H1 (cell line): ENCODE data around the gene SOX8. TPM values are rescaled to one million over a fixed set of nuclear protein-coding genes. Genes with fewer than 3 reads are reported as not detected.

Source experiments
- BCL11A ChIP-seq, 2 experiments: IDR thresholded peaks; one replicate each; pipeline ENCODE4 v1.6.1; 2011; ENCODE audit warnings: low read depth in 2 of 2, low read length in 2 of 2, mild to moderate bottlenecking in 2 of 2
- BRCA1 ChIP-seq: IDR thresholded peaks from 2 replicates; pipeline ENCODE4 v1.6.1; 2012; ENCODE audit warnings: low read depth, low read length, improper control_type of control experiment
- CHD1 ChIP-seq: IDR thresholded peaks from 2 replicates; pipeline ENCODE4 v1.6.1; 2012; ENCODE audit warnings: low read depth, low read length, improper control_type of control experiment
- CREB1 ChIP-seq: IDR thresholded peaks from 2 replicates; pipeline ENCODE4 v1.6.1; 2012; ENCODE audit warnings: inconsistent platforms
- JUND ChIP-seq: IDR thresholded peaks from 2 replicates; pipeline ENCODE4 v1.6.1; 2011; ENCODE audit warnings: mild to moderate bottlenecking, improper control_type of control experiment, low read length
- KDM4A ChIP-seq: IDR thresholded peaks from one replicate; pipeline ENCODE4 v1.7.1; 2012; ENCODE audit warnings: low read depth, mild to moderate bottlenecking, moderate library complexity, low read length, inconsistent platforms; ENCODE audit not compliant: severe bottlenecking
- MAFK ChIP-seq: IDR thresholded peaks from 2 replicates; pipeline ENCODE4 v1.6.1; 2012; ENCODE audit warnings: low read depth, mild to moderate bottlenecking, improper control_type of control experiment, low read length
- NANOG ChIP-seq: IDR thresholded peaks from 2 replicates; pipeline ENCODE4 v1.6.1; 2011; ENCODE audit warnings: low read length, low read depth, mild to moderate bottlenecking, inconsistent platforms; ENCODE audit not compliant: insufficient read depth, poor library complexity, severe bottlenecking
- POU5F1 ChIP-seq: IDR thresholded peaks from 2 replicates; pipeline ENCODE4 v1.6.1; 2011; ENCODE audit warnings: low read depth, mild to moderate bottlenecking, low read length, moderate library complexity
- SIRT6 ChIP-seq: IDR thresholded peaks from one replicate; pipeline ENCODE4 v1.7.1; 2012; ENCODE audit warnings: low read length, inconsistent platforms
- SP2 ChIP-seq: IDR thresholded peaks from 2 replicates; pipeline ENCODE4 v1.6.1; 2012; ENCODE audit warnings: mild to moderate bottlenecking, low read length, inconsistent platforms
- TBP ChIP-seq: IDR thresholded peaks from 2 replicates; pipeline ENCODE4 v1.6.1; 2011; ENCODE audit warnings: low read depth, low read length, improper control_type of control experiment
- polyA plus RNA-seq, 7 experiments: library from polyadenylated mRNA; depleted of rRNA in 3 of 7; stranded (reverse) in 5 of 7; unstranded in 2 of 7; fragments of >200 nt in 5 of 7; fragments of 200-250 nt in 2 of 7; gene quantifications; 1 replicate in 5 of 7; 2 replicates in 1 of 7; 4 replicates in 1 of 7; pipeline versions ENCODE4 v1.2.1 to v1.2.3, GENCODE V29; 2011 to 2013; ENCODE audit warnings: missing spikeins in 2 of 7, mixed read lengths in 2 of 7
- total RNA-seq: library from RNA; stranded (reverse); fragmentation: NEBNext Ultra II Directional; extraction: Animal tissue kit (Norgen Biotek cat#: 25700); gene quantifications from 2 replicates; pipeline ENCODE4 v1.2.1, GENCODE V29; 2021
- TF ChIP-seq, protein P1 (sequence below): fragments of 300-600 bp; sonication (generic); IDR thresholded peaks from 2 replicates; pipeline ENCODE4 v1.7.1; 2012; ENCODE audit warnings: low read length, moderate library complexity, mild to moderate bottlenecking, inconsistent platforms; ENCODE audit not compliant: insufficient replicate concordance

Gene SOX8
- total and polyA plus RNA-seq, 2 of the 8 experiments (the other 6 are each of a cell fraction or from before 2014, with no cell fraction given): 2.2 to 5.7 TPM

DNA sequence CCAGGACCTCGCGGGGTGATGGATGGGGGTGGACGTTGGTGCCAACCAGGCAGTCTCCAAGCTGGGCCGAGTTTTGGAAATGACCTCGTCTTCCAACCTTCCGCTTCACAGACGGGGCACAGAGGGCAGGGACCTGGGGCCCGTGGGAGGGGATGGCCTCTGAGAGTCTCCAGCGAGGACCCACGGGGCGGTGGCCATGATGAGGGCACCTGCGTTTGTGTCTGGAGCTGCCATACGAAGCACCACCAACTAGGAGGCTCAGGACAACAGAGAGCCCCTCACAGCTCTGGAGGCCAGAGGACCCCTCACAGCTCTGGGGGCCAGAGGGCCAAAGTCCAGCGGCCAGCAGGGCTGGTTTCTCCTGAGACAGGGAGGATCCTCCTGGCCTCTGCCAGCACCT, 26.5 kb downstream of the SOX8 start (continued):
- TF ChIP-seq, protein P1, sequence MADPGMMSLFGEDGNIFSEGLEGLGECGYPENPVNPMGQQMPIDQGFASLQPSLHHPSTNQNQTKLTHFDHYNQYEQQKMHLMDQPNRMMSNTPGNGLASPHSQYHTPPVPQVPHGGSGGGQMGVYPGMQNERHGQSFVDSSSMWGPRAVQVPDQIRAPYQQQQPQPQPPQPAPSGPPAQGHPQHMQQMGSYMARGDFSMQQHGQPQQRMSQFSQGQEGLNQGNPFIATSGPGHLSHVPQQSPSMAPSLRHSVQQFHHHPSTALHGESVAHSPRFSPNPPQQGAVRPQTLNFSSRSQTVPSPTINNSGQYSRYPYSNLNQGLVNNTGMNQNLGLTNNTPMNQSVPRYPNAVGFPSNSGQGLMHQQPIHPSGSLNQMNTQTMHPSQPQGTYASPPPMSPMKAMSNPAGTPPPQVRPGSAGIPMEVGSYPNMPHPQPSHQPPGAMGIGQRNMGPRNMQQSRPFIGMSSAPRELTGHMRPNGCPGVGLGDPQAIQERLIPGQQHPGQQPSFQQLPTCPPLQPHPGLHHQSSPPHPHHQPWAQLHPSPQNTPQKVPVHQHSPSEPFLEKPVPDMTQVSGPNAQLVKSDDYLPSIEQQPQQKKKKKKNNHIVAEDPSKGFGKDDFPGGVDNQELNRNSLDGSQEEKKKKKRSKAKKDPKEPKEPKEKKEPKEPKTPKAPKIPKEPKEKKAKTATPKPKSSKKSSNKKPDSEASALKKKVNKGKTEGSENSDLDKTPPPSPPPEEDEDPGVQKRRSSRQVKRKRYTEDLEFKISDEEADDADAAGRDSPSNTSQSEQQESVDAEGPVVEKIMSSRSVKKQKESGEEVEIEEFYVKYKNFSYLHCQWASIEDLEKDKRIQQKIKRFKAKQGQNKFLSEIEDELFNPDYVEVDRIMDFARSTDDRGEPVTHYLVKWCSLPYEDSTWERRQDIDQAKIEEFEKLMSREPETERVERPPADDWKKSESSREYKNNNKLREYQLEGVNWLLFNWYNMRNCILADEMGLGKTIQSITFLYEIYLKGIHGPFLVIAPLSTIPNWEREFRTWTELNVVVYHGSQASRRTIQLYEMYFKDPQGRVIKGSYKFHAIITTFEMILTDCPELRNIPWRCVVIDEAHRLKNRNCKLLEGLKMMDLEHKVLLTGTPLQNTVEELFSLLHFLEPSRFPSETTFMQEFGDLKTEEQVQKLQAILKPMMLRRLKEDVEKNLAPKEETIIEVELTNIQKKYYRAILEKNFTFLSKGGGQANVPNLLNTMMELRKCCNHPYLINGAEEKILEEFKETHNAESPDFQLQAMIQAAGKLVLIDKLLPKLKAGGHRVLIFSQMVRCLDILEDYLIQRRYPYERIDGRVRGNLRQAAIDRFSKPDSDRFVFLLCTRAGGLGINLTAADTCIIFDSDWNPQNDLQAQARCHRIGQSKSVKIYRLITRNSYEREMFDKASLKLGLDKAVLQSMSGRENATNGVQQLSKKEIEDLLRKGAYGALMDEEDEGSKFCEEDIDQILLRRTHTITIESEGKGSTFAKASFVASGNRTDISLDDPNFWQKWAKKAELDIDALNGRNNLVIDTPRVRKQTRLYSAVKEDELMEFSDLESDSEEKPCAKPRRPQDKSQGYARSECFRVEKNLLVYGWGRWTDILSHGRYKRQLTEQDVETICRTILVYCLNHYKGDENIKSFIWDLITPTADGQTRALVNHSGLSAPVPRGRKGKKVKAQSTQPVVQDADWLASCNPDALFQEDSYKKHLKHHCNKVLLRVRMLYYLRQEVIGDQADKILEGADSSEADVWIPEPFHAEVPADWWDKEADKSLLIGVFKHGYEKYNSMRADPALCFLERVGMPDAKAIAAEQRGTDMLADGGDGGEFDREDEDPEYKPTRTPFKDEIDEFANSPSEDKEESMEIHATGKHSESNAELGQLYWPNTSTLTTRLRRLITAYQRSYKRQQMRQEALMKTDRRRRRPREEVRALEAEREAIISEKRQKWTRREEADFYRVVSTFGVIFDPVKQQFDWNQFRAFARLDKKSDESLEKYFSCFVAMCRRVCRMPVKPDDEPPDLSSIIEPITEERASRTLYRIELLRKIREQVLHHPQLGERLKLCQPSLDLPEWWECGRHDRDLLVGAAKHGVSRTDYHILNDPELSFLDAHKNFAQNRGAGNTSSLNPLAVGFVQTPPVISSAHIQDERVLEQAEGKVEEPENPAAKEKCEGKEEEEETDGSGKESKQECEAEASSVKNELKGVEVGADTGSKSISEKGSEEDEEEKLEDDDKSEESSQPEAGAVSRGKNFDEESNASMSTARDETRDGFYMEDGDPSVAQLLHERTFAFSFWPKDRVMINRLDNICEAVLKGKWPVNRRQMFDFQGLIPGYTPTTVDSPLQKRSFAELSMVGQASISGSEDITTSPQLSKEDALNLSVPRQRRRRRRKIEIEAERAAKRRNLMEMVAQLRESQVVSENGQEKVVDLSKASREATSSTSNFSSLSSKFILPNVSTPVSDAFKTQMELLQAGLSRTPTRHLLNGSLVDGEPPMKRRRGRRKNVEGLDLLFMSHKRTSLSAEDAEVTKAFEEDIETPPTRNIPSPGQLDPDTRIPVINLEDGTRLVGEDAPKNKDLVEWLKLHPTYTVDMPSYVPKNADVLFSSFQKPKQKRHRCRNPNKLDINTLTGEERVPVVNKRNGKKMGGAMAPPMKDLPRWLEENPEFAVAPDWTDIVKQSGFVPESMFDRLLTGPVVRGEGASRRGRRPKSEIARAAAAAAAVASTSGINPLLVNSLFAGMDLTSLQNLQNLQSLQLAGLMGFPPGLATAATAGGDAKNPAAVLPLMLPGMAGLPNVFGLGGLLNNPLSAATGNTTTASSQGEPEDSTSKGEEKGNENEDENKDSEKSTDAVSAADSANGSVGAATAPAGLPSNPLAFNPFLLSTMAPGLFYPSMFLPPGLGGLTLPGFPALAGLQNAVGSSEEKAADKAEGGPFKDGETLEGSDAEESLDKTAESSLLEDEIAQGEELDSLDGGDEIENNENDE: no peak
- TF ChIP-seq SP2 (no peak), BCL11A (IDR thresholded peaks at IDR 0.05; ENCODE audit: low read depth in 2 of 2, low read length in 2 of 2) (no peak), BRCA1 (no peak), JUND (no peak), CHD1 (no peak), POU5F1 (no peak), MAFK (no peak), KDM4A (no peak), TBP (no peak), NANOG (no peak), SIRT6 (no peak), CREB1 (no peak)
